Peyer's patch (tissue), 4 donors: ENCODE measurements around the gene CDK17. TPM values are rescaled to one million over a fixed set of nuclear protein-coding genes. Genes with fewer than 3 reads are reported as not detected.

Source experiments
- DNase-seq, 3 donors: peaks; one replicate each; pipeline ENCODE4 v3.0.0-alpha.2; 2017 to 2019
- H3K27ac ChIP-seq, 4 donors: fragments of 200-600 bp; sonication (generic); one replicate each; pipeline ENCODE4 v1.5.1; 2016 to 2019
- H3K27me3 ChIP-seq, 2 donors: fragments of 200-600 bp; sonication (generic); one replicate each; pipeline ENCODE4 v1.5.1; 2019
- H3K36me3 ChIP-seq, 3 donors: fragments of 200-600 bp; sonication (generic); one replicate each; pipeline ENCODE4 v1.5.1; 2016 to 2019
- H3K4me1 ChIP-seq, 4 donors: fragments of 200-600 bp; sonication (generic); one replicate each; pipeline ENCODE4 v1.5.1; 2016 to 2019
- H3K4me3 ChIP-seq, 4 donors: fragments of 200-600 bp; sonication (generic); 1 replicate in 3 of 4; 2 replicates in 1 of 4; pipeline ENCODE4 v1.5.1; 2016 to 2019; ENCODE audit warnings: mild to moderate bottlenecking in 1 of 4
- H3K9me3 ChIP-seq, 4 donors: fragments of 200-600 bp; sonication (generic); one replicate each; pipeline ENCODE4 v1.5.1; 2016 to 2019; ENCODE audit warnings: mild to moderate bottlenecking in 1 of 4
- POLR2A ChIP-seq, 2 donors: fragments of 450-650 bp; IDR thresholded peaks; one replicate each; pipeline ENCODE4 v1.5.1; 2017; ENCODE audit warnings: antibody characterized with exemption in 2 of 2, mild to moderate bottlenecking in 2 of 2, moderate library complexity in 2 of 2
- total RNA-seq, 4 donors: library from RNA; depleted of rRNA; stranded (reverse); fragments of >200 nt; gene quantifications; one replicate each; pipeline ENCODE4 v1.1.0, GENCODE V29; 2016
- TF ChIP-seq, protein P1 (sequence below), 6 experiments: fragments of 450-650 bp in 4 of 6; fragments of 200-600 bp in 2 of 6; sonication (generic) in 1 of 6; IDR thresholded peaks; one replicate each; pipeline ENCODE4 v1.5.1; 2017 to 2019; ENCODE audit warnings: antibody characterized with exemption in 6 of 6, mild to moderate bottlenecking in 3 of 6, moderate library complexity in 1 of 6

The CDK17 gene
- total RNA-seq, 4 donors from 2014 or later: 41.2 to 126 (median 45.7) TPM

DNA sequence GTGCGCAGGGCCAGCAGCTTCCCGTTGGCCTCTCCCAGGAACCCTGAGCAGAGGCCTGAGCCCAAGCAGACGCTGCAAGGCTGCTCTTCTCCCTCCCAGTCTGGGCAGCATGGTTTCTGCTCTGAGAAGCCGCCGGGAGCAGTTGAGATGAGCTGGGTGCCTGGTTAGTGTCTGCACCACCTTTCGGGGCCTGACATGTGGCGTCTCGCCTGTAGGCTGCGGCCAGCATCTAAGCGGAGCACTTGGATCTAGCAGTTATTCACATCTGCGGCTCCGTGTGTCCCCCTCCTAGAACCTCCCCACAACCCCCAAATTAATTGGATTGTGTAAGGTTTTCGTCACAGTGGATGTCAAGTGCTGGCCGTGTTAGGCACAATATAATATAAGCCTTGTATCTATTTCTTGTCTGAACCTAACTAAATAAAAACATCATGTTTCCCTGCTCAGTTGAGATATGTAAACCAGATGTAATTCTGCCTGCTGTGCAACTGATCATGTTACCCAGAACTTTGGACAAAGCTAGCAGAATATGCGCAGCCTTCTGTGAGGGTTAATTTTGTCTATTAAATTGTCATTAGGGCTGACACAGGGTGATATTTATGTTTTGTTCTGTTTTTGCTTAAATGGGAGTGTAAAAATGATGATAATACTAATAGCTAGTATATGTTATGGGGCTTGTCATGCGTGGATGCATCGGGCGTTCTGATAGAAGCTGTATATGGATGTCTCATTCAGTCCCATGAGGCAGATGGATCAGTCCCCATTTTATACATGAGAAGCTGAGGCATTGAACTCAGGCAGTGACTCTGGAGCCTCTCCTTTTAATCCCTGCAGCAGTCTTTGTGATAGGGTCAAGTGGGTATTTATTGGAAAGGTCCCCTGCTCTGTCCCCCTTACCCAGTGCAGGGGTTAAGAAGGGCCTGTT, 160.3 kb downstream of the CDK17 start:
- no peaks in the 10 kb centered on the region for H3K27me3 ChIP-seq
- no peaks in the 10 kb centered on the region for H3K36me3 ChIP-seq
- no peaks in the 10 kb centered on the region for H3K9me3 ChIP-seq
- no peak overlapping the region for H3K4me3 ChIP-seq
- peaks cover 0 to 72% (median 6%) of the 10 kb centered on the region in 4 donors for H3K4me1 ChIP-seq
- no peak for TF ChIP-seq POLR2A (IDR thresholded peaks at IDR 0.05)
- TF ChIP-seq, protein P1, sequence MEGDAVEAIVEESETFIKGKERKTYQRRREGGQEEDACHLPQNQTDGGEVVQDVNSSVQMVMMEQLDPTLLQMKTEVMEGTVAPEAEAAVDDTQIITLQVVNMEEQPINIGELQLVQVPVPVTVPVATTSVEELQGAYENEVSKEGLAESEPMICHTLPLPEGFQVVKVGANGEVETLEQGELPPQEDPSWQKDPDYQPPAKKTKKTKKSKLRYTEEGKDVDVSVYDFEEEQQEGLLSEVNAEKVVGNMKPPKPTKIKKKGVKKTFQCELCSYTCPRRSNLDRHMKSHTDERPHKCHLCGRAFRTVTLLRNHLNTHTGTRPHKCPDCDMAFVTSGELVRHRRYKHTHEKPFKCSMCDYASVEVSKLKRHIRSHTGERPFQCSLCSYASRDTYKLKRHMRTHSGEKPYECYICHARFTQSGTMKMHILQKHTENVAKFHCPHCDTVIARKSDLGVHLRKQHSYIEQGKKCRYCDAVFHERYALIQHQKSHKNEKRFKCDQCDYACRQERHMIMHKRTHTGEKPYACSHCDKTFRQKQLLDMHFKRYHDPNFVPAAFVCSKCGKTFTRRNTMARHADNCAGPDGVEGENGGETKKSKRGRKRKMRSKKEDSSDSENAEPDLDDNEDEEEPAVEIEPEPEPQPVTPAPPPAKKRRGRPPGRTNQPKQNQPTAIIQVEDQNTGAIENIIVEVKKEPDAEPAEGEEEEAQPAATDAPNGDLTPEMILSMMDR (IDR thresholded peaks at IDR 0.05): no peak
- DNase-seq: no peak
- peak overlapping the region in 3 of 4 donors; percentile 22 to 86 (median 85) for H3K27ac ChIP-seq

DNA sequence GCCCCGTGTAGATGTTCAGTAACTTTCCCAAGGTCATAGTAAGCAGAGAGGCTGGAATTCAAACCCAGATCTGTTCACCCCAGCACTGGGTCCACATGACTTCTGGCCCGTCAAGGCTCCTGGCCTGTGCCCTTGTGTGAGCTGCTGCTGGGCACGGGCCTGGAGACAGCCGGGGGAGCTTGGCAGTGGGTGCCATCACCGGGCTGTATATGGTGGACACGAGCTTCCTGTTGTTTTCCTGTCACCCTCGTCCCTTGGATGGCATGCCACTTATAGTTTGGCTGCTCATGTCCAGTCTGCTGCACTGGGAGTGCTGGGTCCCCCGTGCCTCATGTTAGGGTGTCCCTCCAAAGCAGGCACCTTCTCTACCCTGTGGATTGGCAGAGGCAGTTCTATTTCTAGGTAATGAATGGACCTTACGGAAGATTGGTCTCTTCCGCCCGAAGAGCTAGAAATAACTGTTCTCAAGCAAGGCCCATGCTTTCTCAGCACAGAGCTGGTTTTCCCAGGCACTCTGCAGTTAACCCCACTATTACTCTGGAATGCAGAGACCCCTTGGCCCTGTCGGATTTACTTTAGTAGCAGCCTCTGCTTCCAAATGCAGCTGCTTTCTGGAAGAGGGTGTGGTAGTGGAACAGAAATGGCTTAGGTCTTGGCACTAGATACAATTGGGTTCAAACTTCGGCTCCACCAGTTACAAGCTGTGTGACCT, 161.7 kb downstream of the CDK17 start:
- H3K27ac ChIP-seq: peak overlapping the region in 3 of 4 donors; percentile 32 to 85 (median 82)
- TF ChIP-seq, protein P1 (IDR thresholded peaks at IDR 0.05): no peak
- no peak for TF ChIP-seq POLR2A (IDR thresholded peaks at IDR 0.05)
- no peaks in the 10 kb centered on the region for H3K36me3 ChIP-seq
- H3K27me3 ChIP-seq: no peaks in the 10 kb centered on the region
- H3K4me3 ChIP-seq: no peak overlapping the region
- no peak for DNase-seq
- no peaks in the 10 kb centered on the region for H3K9me3 ChIP-seq
- H3K4me1 ChIP-seq: peaks cover 0 to 79% (median 6%) of the 10 kb centered on the region in 4 donors

DNA sequence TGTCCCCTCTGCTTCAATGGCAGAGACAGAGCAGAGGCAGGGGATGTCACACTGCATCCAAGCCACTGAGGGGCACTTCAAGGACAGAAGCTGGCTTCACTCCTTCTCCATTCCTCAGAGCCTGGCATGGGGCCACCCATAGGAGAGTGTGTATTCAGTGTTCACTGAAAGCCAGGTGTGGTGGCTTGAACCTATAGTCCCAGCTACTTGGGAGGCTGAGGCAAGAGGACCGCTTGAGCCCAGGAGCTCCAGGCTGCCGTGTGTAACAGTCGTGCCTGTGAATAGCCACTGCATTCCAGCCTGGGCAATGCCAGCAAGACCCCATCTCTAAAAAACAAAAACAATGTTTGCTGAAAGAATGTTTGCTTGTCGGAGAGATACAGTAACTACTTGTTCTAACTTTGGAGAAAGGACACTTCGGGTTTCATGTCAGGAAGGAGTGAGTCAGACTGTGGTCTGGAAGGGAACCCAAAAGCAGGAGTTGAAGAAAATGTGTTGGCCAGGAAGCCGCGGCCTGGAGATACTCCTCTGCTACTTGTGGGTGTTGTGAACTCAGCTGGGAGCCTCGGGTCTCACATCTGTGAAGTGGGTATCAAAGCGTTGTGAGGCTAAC, 162.7 kb downstream of the CDK17 start:
- DNase-seq: peak in 2 of 3 donors; percentile 31 to 78
- Histone ChIP-seq H3K27ac (peak overlapping the region; percentile 48 to 85 (median 68)), H3K27me3 (no peaks in the 10 kb centered on the region), H3K36me3 (no peaks in the 10 kb centered on the region), H3K9me3 (no peaks in the 10 kb centered on the region), H3K4me3 (no peak overlapping the region), H3K4me1 (peaks cover 0 to 76% (median 6%) of the 10 kb centered on the region in 4 donors)
- TF ChIP-seq, protein P1 (IDR thresholded peaks at IDR 0.05): no peak
- TF ChIP-seq POLR2A (IDR thresholded peaks at IDR 0.05): no peak

DNA sequence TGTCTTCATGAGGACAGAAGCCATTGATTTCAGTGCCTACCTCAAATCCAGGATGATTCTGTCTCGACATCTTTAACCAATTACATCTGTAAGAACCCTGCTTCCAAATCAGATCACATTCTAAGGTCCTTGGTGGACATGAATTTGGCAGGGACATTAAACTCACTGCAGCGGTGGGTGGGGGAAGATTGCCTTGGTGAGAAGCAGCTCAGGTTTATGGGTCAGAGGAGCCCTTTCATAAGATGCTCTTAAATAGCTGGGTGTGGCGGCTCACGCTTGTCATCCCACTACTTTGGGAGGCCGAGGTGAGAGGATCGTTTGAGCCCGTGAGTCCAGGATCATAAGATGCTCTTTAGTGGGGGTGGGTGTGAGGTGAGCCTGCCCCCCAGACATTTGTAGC, 163.2 kb downstream of the CDK17 start:
- no peaks in the 10 kb centered on the region for H3K27me3 ChIP-seq
- DNase-seq: no peak
- H3K27ac ChIP-seq: peak overlapping the region; percentile 48 to 85 (median 68)
- no peak overlapping the region for H3K4me3 ChIP-seq
- no peaks in the 10 kb centered on the region for H3K9me3 ChIP-seq
- H3K36me3 ChIP-seq: no peaks in the 10 kb centered on the region
- H3K4me1 ChIP-seq: peaks cover 0 to 72% (median 6%) of the 10 kb centered on the region in 4 donors
- TF ChIP-seq, protein P1 (IDR thresholded peaks at IDR 0.05): no peak
- TF ChIP-seq POLR2A (IDR thresholded peaks at IDR 0.05): no peak

DNA sequence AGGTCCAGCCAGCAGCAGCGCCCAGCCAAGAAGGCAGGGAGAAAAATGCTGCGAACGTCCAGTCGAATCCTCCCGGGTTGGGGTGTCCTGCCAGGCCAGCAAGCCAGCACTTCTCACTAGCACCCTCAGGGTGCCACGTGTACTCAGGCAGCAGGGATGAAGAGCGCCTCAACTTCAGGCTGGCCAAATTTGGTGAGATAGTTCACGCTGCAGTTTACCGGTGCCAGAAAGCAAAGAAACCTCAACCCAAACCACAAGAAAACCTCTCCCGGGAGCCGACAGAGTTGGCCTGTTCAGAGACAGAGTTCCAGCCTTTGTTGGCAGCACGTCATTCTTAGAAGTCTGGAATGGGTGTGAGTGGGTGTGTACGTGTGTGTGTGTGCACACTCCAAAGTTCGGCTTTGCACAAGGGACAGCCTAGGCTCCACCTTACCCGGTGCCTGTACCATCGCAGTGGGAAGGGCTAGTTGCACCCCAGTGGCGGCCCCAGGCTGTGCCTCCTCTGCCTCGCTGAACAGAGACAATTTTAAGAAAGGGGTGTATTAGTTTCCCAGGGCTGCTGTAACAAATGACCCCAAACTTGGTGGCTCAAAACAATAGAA, 163.9 kb downstream of the CDK17 start:
- no peak overlapping the region for H3K4me3 ChIP-seq
- no peak for DNase-seq
- peak overlapping the region; percentile 48 to 85 (median 68) for H3K27ac ChIP-seq
- H3K27me3 ChIP-seq: no peaks in the 10 kb centered on the region
- TF ChIP-seq POLR2A (IDR thresholded peaks at IDR 0.05): no peak
- TF ChIP-seq, protein P1 (IDR thresholded peaks at IDR 0.05): no peak
- no peaks in the 10 kb centered on the region for H3K36me3 ChIP-seq
- H3K9me3 ChIP-seq: no peaks in the 10 kb centered on the region
- peaks cover 0 to 68% (median 6%) of the 10 kb centered on the region in 4 donors for H3K4me1 ChIP-seq
